Measurements from ENCODE around the gene BCL7C. TPM values are rescaled to one million over a fixed set of nuclear protein-coding genes. Genes with fewer than 3 reads are reported as not detected.
"Not testable (repeated sequence)": the region's sequence is repeated elsewhere in the genome, so short reads cannot be mapped to it uniquely, and the experiment has no call there.

The BCL7C gene
- 10 to 100 TPM; 35.8 to 40.7 (median 39.3) TPM for polyA plus RNA-seq (ENCODE audit: insufficient read length in 3 of 3)

- peak in 2 of 3 donors; percentile 80 to 84 for DNase-seq (ENCODE audit: low read depth in 3 of 3, low spot score in 2 of 3)
Observed at GRCh38 chr16:30893744-30894539, at the start of gene BCL7C. Gene BCL7C, minus strand, starts transcription at chr16:30894077. Its CDS starts 133 bp downstream, at chr16:30893944.

DNA sequence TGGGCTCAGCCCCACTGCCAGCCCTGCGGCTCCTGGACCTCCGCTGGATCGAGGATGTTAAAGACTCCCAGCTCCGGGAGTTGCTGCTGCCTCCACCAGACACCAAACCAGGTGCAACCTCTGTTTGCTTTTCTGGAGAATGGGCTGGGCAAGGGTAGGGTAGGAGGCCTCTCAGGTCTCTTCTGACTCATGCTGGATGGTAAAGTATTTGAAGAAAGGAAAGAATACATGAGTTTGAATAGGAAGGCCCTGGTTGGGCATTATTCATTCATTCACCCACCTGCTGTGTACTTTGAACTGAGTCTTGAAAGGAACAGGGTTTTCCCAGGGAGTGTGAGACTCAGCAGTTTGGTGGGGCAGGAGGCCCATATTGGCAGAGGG is 48.5 kb upstream of the BCL7C start:
- no peak for DNase-seq (ENCODE audit: low read depth in 3 of 3, low spot score in 2 of 3)

- no peak for DNase-seq (ENCODE audit: low read depth in 3 of 3, low spot score in 2 of 3)
Observed at GRCh38 chr16:30941600-30942425, 47.9 kb upstream of the BCL7C start.

GRCh38 chr16:30939571-30939970 is 45.7 kb upstream of the BCL7C start:
- DNase-seq (ENCODE audit: low read depth in 3 of 3, low spot score in 2 of 3) = not testable (repeated sequence)

DNA sequence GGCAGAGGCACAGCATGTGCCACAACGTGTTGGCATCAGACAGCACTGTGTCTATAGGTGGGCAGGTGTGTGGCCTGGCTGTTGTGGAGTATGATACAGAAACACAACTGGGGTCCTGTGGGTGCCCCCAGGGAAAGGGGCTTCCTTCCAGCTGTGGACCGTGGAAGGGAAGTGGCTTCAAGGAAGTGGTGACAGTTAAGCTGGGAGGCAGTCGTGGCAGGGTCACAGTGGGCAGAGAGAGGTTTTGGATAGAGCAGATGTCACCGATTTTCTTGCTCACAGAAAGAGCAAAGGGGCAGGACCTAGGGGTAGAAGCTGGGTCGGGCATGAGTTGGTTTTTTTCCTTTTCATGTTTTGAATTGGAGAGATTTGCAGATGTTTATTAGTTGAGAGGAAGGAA is 43.8 kb upstream of the BCL7C start:
- no peak for DNase-seq (ENCODE audit: low read depth in 3 of 3, low spot score in 2 of 3)

GRCh38 chr16:30934827-30935557 is 41.1 kb upstream of the BCL7C start:
- DNase-seq (ENCODE audit: low read depth in 3 of 3, low spot score in 2 of 3) = no peak

DNA sequence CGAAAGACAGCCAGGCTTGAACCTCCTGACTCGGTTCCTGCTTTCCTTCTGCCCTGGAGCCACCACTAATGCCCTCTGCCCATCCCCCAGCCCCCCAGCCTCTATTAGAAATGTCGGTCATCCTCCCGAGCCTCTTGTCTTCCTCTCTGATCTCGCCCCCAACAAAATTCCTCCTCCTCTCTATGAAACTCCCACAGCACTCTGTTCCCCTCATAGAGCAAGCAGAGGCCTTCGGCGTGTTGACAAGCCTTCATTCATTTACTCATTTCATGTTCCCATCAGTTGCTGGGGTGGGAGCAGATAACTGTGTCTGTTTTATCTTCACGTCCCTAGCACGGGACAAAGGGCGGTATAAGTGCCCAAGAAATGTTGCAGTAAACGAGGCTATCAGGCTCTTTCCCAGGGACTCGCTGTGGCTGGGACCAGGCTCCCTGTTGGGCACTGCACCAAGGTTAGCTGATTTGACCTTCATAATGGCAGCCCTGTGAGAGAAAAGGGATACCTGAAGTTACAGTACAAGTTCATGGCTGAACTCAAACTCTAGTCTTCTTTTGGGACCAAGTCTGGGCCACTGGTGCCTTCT is 37.3 kb upstream of the BCL7C start:
- no peak for DNase-seq (ENCODE audit: low read depth in 3 of 3, low spot score in 2 of 3)

DNA sequence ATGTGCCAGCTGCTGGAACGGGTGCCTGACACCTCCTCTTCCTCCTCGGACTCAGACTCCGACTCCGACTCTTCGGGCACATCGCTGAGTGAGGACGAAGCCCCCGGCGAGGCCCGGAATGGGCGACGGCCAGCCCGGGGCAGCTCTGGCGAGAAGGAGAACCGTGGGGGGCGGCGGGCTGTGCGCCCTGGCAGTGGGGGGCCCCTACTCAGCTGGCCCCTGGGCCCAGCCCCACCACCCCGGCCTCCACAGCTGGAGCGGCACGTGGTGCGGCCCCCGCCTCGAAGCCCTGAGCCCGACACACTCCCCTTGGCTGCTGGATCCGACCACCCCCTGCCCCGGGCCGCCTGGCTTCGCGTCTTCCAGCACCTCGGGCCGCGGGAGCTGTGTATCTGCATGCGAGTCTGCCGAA is 36.3 kb upstream of the BCL7C start:
- DNase-seq (ENCODE audit: low read depth in 3 of 3, low spot score in 2 of 3) = no peak

GRCh38 chr16:30929167-30929566 is 35.3 kb upstream of the BCL7C start:
- DNase-seq (ENCODE audit: low read depth in 3 of 3, low spot score in 2 of 3) = no peak

- no peak for DNase-seq (ENCODE audit: low read depth in 3 of 3, low spot score in 2 of 3)
Observed at GRCh38 chr16:30928390-30928789, 34.5 kb upstream of the BCL7C start.

DNA sequence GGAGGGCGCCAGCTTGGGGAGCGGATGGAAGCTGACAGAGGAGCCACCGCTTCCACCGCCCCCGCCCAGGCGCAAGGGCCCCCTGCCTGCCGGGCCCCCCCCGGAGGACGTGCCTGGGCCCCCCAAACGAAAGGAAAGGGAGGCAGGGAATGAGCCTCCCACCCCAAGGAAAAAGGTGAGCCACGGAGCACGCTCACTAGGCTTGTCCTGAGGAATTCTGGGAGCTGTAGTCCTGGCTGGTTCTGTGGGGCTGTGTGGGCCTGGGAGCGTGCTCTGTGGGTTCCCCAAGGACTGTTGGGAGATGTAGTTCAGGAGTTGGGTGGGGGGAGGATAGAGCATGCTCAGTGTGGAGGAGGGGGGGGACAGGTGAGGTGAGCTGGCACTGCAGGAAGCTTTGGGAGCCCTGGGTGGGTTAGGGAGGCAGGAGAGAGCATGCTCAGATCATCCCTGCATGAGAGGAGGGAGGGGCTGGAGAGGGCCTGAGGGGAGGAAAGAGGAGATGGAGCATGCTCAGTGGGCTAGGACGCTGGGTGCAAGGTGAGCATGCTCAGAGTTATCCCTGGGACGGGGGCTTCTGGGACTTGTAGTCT is 34.0 kb upstream of the BCL7C start:
- peak in 2 of 3 donors; percentile 65 to 73 for DNase-seq (ENCODE audit: low read depth in 3 of 3, low spot score in 2 of 3)

GRCh38 chr16:30926937-30927788 is 33.3 kb upstream of the BCL7C start:
- no peak for DNase-seq (ENCODE audit: low read depth in 3 of 3, low spot score in 2 of 3)

- no peak for DNase-seq (ENCODE audit: low read depth in 3 of 3, low spot score in 2 of 3)
Observed at GRCh38 chr16:30925995-30926811, 32.3 kb upstream of the BCL7C start.

- DNase-seq (ENCODE audit: low read depth in 3 of 3, low spot score in 2 of 3) = no peak
Observed at GRCh38 chr16:30925632-30925987, 31.7 kb upstream of the BCL7C start.

GRCh38 chr16:30924913-30925631 is 31.2 kb upstream of the BCL7C start:
- no peak for DNase-seq (ENCODE audit: low read depth in 3 of 3, low spot score in 2 of 3)

DNA sequence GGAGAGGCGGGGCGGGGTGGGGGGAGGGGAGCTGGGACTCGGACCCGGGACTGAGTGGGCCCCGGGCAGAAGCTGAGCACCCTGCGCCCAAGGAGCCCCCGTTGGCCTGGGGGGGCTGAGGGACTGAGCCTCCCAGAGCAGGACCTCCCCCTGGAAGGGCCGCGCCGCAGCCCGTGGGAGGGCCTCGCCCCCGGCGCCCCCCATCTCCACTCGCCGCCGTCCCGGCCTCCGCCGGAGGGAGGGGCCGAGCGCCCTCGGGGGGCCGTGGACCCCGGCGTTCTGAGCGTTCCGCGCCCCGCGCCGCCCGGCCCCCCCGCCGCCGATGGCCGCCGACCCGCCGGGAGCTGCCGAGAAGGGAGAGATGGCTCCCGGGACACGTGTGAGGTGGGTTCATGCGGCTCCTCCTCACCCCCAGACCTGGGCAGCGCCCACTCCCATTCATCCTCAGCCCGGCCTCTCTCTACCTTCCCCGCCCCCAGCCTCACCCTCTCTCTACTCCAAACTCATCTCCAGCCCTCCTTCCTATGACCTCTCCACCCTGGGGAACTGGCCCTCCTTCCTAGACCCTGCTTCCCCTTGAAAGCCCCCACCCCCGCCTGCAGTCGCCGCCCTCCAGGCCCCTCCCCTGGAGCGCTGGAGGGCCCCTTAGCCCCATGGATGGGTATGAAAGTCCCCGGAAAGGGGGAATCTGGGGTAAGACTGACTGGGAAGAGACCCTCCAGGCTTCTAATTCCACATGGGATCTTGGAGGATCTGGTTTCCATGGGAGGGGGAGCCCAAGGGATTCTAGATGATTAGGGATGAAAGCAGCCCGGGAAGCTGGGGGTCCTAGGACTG is 30.4 kb upstream of the BCL7C start:
- no peak for DNase-seq (ENCODE audit: low read depth in 3 of 3, low spot score in 2 of 3)

DNA sequence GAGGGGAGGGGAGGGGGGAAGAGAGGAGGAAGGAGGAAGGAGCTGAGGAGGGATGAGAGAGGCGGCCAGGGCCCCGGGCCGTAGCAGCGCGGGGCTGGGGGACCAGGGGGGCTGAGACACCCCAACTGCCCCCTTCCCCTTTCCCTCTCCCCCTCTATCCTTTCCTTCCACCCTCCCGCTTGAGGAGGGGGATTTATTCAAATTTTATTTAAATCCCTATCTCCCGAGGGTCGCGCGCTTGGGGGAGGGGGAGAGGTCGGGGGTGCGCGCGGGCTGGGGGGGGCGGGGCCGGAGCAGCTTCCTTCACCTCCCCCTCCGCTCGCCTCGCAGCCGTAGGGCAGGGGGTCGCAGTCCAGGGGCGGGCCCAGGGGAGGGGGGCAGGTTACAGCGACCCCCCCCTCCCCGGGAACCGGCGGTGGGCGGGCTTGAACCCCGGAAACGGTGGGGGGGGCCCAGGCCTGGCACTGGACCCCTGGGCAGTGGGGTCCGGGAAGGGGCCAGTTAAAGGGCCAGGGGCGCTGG is 29.7 kb upstream of the BCL7C start, which contains the start of gene FBXL19:
Gene FBXL19 (plus strand): TSS at position 19 of the 522 bp plus-strand sequence. CDS start 2,183 bp downstream, outside the sequence.
- no peak for DNase-seq (ENCODE audit: low read depth in 3 of 3, low spot score in 2 of 3)

All from right renal cortex interstitium (tissue), 3 donors.